SU-DHL-6 (cell line): Measurements from ENCODE around the gene FFAR3.

Source experiments
- CTCF ChIP-seq: fragments of 200-600 bp; sonication (generic); IDR thresholded peaks from one replicate; pipeline ENCODE4 v1.5.1; 2017; ENCODE audit warnings: antibody characterized with exemption, mild to moderate bottlenecking, low read length, moderate library complexity; ENCODE audit not compliant: insufficient read depth, poor library complexity, severe bottlenecking
- EZH2phosphoT487 ChIP-seq: fragments of 200-600 bp; sonication (generic), shearing (Covaris generic); conservative IDR thresholded peaks from 2 replicates; pipeline ENCODE4 v1.6.1; 2018; ENCODE audit warnings: mild to moderate bottlenecking, antibody characterized with exemption, low read length, moderate library complexity, mixed read lengths

- no peak for TF ChIP-seq CTCF
- no peak for TF ChIP-seq EZH2phosphoT487
Measured at GRCh38 chr19:35321291-35321690, 37.0 kb upstream of the FFAR3 start.
